Testis (tissue), 2 donors: ENCODE data around the gene SYNE2.

Experiments used
- CTCF ChIP-seq, 3 experiments: fragments of 450-650 bp in 2 of 3; fragments of 200-600 bp in 1 of 3; sonication (generic) in 1 of 3; IDR thresholded peaks; one replicate each; pipeline ENCODE4 v1.5.1; 2016 to 2019; ENCODE audit warnings: antibody characterized with exemption in 3 of 3, mild to moderate bottlenecking in 2 of 3, moderate library complexity in 1 of 3
- POLR2A ChIP-seq: fragments of 450-650 bp; IDR thresholded peaks from one replicate; pipeline ENCODE4 v1.6.1; 2017; ENCODE audit warnings: antibody characterized with exemption, mild to moderate bottlenecking, moderate library complexity

GRCh38 chr14:63863004-63863403 lies 10.2 kb downstream of the SYNE2 start:
- TF ChIP-seq CTCF (IDR thresholded peaks at IDR 0.05) (no peak), POLR2A (no peak)
